Activated CD4-positive, alpha-beta T cell treated with anti-CD3 and anti-CD28 coated beads, Interleukin-2, amount 50 U/mL, for 24 hours (primary cell): ENCODE results near the gene MRPL24.
"Not testable (repeated sequence)": the region's sequence is repeated elsewhere in the genome, so short reads cannot be mapped to it uniquely, and the experiment has no call there.

ENCODE experiments used
- DNase-seq, 2 donors: peaks; one replicate each; pipeline ENCODE4 v3.0.0-alpha.2; 2020; ENCODE audit warnings: low read depth in 1 of 2, low spot score in 1 of 2

Gene MRPL24

DNA sequence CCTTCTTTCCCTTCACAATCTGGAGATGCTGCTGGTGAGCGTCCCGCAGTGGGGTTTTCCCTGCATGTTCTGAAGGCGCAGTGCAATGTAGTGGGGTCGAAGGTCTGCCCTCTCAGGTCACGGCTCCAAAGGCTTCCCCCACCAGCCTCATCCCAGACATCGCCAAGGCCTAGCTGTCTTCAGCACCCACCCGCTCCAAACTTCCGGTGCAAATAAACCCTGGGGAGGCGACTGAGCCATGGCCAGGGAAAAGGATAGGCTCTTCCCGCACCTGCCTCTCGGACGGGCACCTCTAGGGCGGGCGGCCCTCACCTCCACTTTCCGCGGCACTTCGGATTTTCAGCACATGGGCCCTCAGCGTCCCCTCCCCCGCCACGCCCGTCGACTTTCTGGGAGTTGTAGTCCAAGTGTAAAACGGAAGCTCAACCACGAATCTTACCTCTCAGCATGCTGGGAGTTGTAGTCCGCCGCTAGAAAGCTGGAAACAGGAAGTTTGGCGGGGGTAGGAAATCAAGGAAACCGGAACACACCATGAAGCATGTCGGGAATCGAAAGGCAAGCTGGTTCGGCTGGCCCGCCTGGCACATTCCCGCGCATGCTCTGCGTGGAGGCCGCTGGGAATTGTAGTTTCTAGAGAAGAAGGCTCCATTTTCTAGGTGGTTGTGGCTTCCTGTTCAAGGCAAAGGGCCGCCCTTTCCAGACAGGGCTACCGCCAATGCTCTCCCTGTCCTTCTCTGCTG lies at the start of gene MRPL24:
Gene MRPL24, minus strand, starts transcription at position 348 of the 740 bp plus-strand sequence. CDS start 2,384 bp downstream, outside the sequence.
- peak; percentile 86 to 98 for DNase-seq

DNA sequence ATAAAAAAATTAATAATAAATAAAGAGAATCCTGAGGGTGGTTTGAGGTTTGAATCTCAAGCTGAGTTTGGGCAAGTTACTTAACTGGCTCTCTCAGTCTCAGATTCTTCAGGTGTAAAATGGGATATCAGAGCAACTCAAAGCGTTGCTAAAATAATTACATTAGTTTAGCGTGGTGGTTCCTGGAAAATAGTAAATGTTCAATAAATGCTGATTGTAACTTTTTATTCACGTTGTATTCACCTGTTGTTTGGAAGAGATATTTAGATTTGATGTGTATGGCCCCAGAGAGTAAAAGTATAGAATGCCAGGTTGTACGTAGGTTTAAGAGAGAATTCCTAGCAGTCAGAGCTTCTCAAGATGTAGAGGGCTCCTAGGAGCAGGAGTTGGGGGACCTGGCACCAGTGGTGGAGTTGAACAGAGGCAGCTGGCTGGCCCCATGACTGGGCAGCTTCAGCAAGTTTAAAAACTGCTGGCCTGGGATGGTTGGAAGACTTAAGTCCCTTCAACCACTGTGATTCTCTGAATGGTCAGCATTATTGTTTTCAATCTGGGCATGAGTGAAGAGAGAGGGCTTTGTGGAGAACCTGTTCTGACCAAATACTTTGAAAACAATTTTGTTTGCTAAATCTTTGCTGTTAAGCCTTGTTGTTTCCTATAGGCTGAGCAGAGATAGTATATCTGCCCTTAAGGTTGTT lies 48.9 kb upstream of the MRPL24 start:
- no peak for DNase-seq

DNA sequence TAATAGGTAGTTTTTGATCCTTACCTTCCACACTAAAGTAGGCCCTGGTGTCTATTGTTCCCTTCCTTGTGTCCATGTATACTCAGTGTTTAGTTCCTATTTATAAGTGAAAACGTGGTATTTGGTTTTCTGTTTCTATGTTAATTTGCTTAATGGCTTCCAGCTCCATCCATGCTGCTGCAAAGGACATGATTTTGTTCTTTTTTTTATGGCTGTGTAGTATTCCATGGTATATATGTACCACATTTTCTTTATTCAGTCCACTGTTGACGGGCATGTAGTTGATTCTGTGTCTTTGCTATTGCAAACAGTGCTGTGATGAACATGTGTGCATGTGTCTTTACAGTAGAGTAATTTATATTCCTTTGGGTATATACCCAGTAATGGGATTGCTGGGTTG lies 47.2 kb upstream of the MRPL24 start:
- no peak for DNase-seq

DNA sequence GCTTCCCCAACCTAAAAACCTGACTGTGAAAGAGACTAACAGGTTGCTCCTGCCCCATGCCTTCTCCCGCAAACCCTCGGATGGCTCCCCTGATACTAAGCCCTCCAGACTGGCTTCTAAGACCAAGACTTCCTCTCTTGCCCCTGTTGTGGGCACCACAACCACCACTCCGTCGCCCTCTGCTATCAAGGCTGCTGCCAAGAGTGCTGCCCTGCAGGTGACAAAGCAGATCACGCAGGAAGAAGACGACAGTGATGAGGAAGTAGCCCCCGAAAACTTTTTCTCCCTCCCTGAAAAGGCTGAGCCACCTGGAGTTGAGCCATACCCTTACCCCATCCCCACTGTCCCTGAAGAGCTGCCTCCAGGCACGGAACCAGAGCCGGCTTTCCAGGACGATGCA lies 45.8 kb upstream of the MRPL24 start:
- DNase-seq, result no peak

DNA sequence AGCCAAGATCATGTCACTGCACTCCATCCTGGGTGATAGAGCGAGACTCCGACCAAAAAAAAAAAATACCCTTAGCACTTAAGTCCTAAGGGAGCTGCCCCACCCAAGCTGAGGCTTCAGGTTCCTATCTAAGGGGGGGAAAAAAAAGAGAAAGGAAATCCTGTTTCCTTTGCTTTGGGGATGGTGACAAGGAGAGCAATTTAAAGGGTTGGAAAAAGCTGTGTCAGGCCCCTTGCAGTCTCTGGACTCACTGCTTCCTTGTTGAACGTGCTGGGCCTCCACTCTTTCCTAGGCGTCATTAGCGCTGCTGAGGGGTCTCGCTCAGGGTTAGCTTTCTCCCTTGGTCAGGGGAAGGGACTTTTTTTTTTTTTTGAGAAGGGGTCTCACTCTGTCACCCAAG lies 44.6 kb upstream of the MRPL24 start:
- no peak for DNase-seq

DNA sequence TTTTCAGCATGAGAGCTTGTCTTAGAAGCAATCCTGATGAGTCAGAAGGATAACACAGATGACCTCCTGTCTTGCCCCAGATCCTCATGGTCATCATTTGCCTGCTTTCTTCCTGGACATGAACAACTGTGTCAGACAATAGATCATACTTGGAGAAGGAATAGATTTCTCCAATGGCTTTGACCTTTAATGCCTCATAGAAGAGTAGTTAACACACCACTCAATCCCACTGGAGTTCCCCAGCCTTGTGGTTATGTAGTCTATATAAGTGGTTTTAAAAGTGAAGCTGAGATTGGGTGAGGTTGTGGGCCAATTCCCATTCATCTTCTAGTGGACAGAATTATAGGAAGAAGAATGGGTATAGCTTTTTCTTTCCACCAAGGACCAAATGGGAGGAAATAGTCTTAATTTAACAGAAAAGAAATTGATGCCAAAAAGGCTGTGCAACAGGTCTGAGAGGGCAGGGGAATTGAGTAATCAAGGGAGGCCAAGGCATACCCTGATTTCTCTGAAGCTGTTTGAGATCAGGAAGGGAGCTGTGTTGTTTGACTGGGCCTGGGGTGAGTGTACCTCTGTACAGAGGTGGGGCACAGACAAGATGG lies 40.8 kb upstream of the MRPL24 start:
- DNase-seq, result no peak

DNA sequence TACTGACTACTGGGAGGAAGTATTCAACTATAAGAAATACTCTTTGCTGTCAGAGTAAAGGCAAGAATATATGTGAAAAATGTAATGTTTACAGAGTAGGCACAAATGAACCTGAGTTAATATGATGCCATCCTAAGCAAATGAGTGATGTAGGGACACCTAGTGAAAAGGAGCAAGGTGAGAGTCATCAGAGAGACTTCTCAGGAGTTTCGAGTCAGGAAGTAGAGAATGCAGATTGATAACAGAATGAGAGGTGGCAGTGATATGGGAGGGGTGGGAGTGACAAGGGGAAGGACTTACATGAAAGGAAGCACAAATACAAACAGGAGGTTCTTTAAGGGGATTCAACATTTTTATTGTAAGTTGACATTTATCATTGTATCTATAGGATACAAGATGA lies 36.7 kb upstream of the MRPL24 start:
- no peak for DNase-seq

DNA sequence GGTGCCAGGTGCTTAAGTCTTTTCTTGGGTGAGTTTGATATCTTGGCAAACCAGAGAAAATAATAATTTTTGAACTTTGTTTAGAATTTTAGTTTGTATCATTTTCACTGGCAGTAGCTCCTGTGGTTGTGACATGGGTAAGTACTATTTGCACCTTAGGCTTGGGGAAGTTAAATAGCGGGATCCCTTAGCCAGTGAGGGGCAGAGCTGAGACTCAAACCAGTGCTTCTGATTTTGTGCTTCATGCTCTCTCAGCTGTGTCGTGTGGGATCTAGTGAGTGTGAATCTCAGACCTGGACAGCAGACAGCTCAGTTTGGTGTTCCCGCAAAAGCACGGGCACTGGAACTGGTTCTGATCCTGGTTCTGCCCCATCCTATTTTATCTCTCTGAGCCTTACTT lies 36.1 kb upstream of the MRPL24 start:
- DNase-seq, result no peak

DNA sequence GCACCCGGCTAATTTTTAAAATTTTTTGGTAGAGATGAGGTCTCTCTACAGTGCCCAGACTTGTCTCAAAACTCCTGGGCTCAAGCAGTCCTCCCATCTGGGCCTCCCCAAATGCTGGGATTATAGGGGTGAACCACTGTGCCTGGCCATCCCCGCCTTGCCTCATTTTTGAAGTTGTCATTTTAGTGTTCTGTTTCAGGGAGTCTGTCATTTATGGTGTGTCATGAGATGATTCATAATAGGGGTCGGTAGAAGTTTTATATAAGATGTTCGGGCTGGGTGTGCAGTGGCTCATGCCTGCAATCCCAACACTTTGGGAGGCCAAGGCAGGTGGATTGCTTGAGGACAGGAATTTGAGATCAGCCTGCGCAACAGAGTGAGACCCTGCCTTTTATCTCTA lies 34.9 kb upstream of the MRPL24 start:
- no peak for DNase-seq

DNA sequence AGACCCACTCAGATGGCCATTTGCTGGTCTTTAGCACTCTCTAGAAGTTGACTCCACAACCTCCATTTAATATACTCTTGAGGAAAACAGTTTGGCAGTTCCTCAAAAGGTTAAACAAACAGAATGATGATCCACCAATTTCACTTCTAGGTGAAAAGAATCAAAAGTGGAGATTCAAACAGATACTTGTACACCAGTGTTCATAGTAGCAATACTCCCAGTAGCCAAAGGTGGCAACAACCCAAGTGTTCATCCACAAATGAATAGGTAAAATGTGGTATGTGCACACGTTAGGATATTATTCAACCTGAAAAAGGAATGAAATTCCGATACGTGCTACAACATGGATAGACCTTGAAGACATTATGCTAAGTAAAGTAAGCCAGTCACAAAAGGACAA lies 32.7 kb upstream of the MRPL24 start:
- DNase-seq, result no peak

DNA sequence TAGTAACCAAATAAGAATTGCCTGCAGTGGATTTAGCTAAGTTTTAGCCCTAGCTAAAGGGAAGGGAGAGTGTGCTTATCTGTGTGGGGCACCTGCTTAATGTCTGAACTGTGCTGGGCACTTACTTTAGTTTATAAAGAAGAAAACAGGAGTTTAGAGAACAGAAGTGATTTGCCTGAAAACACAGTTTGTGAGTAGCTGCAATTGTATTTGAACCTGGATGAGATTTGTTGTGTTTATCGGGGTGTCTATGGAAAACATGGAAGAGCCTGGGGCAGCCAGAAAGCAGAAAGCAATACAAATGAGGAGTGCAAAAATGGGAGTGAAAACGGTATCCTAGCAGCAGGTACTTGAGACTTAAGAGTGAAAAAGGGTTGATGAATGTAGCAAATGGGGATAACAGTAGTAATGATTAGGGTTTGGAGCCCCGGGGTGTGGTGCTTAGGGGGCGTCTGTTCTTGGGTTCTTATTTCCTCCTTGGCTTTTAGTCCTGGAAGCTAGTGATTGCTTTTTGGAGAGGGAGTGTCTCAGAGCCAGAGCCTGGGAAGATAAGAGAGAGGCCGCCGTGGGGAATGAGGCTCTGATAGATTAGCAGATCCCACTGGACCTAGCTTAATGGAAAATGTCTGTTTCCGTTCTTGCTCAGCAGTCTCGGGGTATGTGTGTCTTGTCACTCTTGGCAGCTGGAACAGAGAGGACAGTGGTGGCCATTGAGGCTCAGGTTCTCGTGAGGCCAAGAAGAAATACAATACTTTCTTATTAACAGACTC lies 32.0 kb upstream of the MRPL24 start:
- no peak for DNase-seq

DNA sequence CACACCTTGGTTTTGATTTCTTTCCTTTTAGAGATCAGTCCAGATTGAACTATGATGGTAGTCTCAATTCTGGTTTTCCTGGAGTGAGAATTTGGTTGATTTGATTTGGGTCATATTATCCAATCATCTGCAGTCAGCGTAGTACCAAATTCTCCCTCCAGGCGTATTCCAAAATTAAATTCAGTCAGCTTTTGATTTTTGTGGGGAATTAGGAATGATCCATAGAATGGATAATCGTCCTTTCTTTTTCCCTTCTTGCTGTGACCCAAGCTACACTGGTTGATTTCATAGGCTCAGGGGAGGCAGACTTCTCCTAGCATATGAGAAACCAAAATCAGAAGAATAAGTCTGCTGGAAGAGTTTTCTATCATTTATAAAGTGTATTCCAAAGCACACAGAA lies 31.3 kb upstream of the MRPL24 start:
- DNase-seq, result no peak

DNA sequence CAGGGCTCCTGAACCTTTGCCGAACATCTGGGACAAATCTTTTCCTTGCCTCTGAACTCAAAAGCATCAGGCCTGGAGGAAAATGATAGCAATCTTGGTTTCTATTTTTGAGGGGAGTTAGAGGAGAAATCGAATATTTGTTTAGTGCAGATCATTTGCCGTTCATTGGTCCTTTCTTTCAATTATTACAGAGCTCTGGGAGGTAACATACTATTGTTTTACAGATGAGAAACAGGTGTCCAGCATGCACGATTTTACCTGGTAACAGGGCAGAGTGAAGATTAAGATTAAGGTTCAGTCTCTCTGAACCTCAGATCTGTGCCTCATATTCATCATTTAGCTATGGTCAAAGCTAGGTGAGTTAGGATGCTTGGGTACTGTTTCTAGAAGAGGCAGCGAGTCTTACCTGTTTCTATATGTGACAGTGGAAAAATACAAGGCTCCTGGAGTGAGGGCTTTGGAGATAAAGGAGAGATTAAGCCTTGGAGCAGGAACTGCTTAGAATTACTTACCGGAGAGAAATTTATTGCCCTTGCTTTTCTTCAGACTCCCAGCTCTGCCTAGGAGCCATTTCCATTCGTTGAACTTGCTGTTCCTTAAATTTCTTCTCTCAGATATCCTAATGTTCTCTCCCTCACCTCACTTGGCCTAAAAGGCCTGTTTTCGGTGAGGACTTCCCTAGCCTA lies 27.9 kb upstream of the MRPL24 start:
- no peak for DNase-seq

DNA sequence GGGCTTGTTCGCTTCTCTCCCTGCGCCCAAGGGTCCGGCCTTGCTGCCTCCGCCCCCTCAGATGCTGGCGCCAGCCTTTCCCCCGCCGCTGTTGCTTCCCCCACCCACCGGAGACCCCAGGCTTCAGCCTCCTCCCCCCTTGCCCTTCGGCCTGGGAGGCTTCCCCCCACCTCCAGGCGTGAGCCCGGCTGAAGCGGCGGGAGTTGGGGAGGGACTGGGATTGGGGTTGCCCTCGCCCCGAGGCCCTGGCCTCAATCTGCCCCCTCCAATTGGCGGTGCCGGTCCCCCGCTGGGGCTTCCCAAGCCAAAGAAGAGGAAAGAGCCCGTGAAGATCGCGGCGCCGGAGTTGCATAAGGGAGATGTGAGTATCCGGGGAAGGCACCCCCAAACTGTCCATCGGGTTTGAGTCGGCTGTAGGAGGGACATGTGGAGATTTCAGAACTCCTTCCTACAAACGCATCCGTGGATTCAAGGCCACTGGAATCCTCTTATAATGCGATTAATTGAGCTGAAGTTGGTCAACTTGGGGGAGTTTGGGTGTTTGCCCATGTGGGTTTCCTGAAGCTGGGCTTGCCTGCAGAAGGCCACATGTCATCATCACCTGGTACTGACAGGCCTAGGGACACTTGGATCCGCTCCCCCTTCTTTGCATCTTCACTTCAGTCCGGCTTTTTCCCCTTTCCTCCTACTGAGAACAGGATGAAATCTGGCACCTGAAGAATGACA lies 27.2 kb upstream of the MRPL24 start:
- no peak for DNase-seq

DNA sequence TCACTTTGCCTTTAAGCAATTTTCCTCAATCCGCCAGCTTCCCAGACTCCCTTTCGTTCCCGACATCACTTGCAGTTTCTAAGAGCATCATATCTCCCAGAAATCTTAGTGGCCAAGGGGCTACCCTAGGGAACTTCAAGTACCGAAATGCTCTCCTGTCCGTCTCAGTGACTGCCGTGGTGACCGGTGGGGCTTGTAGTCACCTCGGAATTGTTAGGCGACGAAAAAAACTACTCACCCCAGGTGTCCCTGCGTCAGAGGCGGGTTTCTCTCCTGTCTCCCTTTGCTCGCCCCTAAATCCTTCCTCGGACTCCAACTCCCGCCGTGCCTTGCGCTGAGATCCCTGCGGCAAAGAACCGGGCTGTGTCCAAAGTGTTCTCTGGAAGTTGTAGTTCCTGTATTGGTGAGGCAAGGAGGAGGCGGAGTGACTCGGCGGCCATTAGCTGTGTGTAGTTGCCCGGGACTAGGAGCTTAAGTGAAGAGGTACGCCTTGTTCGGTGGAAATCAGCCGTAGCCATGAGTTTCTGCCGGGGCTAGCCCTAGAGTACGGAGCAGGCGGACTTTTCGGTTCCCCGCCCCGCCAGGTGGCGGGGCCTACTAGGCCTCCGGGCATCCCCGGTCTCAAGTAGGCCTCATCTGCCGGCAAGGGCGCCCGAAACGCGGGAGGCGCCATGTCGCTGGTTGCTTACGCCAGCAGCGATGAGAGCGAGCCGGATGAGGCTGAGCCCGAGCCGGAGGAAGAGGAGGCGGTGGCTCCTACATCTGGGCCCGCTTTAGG lies 26.4 kb upstream of the MRPL24 start, which contains the start of gene PRCC:
Gene PRCC, plus strand, starts transcription at position 435 of the 778 bp plus-strand sequence. Its CDS starts 237 bp downstream, at position 672.
- peak; percentile 86 to 96 for DNase-seq

DNA sequence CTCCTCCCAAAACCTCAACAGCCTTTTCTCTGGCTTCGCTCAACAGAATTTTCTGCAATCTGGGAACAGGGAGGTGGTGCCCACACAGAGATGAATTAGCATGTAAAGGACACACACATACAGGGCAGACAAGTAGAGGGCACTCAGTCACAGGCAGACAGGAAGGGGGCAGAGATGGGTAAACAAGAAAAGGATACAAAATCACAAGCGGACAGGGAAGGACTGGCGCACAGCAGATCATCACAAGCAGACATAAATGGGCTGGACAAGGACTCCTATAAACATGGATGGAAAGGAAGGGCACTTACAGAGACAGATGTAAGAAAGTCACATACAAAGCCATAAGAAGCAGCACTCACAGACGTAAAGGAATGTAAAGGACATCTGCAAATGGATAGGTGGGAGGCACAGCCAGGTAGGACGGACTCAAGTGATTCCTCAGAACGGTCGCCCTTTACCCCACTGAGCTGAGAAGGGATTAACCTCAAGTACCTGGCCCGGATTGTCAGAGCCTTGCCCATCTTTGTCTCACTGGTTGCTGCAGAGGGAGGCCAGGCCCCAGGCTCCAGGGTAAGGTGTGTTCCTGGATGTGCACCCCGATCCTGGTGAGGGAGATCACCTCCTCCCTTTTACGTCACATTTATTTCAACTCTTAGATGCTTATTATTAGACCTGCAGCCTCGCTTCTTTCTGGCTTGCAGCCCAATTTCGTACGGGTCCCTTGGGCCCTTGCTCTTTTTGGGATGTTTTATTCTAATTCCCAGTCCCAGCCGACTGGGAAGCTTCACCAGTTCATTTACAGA lies 25.6 kb upstream of the MRPL24 start:
- no peak for DNase-seq

DNA sequence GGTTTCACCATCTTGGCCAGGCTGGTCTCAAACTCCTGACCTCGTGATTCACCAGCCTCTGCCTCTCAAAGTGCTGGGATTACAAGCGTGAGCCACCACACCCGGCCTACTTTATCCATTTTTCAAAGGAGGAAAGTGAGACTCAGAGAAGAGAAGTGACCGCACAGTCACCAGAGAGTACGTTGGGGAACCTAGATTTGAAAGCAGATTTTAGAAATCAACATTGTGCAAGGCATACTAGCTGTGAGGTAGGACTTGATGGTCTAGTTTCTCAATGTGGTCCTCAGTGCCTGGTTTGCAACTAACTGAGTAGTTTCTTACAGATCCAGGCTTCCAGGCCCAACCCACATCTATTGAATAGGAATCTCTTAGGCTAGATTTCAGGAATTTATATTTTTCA lies 24.8 kb upstream of the MRPL24 start:
- DNase-seq, result no peak

DNA sequence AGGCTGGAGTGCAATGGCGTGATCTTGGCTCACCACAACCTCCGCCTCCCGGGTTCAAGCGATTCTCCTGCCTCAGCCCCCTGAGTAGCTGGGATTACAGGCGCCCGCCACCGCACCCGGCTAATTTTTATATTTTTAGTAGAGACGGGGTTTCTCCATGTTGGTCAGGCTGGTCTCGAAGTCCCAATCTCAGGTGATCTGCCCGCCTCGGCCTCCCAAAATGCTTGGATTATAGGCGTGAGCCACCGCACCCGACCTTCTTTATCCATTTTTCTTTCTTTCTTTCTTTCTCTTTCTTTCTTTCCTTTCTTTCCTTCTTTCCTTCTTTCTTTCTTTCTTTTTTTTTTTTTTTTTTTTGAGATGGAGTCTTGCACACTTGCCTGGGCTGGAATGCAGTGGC lies 24.2 kb upstream of the MRPL24 start:
- DNase-seq, result not testable (repeated sequence)

DNA sequence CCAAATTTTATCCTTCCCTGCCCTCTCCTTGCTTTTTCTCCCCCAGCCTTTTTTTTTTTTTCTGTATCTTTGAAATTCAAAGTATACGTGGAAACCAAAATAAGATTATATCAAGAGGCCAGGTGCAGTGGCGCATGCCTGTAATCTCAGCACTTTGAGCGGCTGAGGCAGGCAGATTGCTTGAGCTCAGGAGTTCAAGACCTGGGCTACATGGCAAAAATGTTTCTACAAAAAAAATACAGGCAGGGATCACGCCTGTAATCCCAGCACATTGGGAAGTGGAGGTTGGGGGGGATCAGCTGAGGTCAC lies 19.9 kb upstream of the MRPL24 start:
- no peak for DNase-seq
